Measurements from ENCODE around the gene LDLRAP1. TPM values are rescaled to one million over a fixed set of nuclear protein-coding genes. Genes with fewer than 3 reads are reported as not detected.
"Not testable (repeated sequence)": the region's sequence is repeated elsewhere in the genome, so short reads cannot be mapped to it uniquely, and the experiment has no call there.

LDLRAP1 gene
- total RNA-seq, 2 donors from 2014 or later = 35.7 to 40.1 TPM

DNA sequence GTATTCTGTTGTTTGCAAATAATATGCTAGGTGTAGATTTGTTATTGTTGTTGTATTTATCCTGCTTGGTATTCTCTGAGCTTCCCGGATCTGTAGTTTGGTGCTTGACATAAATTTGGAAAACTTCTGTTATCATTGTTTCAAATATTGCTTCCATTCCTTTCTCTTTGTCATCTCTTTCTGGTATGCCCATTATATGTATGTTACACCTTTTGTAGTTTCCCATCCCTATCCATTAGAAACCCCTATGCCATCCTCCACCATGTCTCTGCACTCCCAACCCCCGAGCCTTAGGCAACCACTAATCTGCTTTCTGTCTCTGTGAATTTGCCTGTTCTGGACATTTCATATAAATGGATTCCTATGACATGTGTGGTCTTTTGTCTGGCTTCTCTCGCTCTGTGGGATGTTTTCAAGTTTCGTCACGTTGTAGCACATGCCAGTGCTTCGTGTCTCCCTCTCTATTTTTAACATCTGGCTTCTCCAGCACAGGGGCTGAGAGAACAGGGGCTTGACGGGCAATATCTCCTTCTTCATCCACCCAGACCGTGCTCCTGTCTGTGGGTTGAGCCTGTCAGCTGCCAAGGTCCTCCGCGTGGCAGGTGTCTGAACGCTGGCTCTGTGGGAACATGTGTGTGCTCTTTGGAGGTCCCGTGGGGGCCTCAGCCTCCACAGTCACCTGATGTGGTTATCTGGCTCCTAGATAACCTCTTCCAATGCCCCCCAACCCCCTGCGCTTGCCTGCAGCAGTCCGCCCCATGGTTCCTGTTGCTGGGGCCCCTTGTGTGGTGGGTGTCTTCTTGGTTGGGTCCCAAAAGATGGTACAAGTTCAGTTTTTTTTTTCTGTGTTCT, 40.3 kb downstream of the LDLRAP1 start:
- Histone ChIP-seq H3K27me3 (no peaks in the 10 kb centered on the region), H3K4me1 (no peaks in the 10 kb centered on the region), H3K4me3 (no peak overlapping the region), H3K9ac (ENCODE audit: low read depth in 2 of 2, low read length in 2 of 2) (no peak overlapping the region), H3K27ac (no peak overlapping the region), H3K36me3 (no peaks in the 10 kb centered on the region), H3K9me3 (no peaks in the 10 kb centered on the region)
- DNase-seq = no peak
- TF ChIP-seq, protein P1, sequence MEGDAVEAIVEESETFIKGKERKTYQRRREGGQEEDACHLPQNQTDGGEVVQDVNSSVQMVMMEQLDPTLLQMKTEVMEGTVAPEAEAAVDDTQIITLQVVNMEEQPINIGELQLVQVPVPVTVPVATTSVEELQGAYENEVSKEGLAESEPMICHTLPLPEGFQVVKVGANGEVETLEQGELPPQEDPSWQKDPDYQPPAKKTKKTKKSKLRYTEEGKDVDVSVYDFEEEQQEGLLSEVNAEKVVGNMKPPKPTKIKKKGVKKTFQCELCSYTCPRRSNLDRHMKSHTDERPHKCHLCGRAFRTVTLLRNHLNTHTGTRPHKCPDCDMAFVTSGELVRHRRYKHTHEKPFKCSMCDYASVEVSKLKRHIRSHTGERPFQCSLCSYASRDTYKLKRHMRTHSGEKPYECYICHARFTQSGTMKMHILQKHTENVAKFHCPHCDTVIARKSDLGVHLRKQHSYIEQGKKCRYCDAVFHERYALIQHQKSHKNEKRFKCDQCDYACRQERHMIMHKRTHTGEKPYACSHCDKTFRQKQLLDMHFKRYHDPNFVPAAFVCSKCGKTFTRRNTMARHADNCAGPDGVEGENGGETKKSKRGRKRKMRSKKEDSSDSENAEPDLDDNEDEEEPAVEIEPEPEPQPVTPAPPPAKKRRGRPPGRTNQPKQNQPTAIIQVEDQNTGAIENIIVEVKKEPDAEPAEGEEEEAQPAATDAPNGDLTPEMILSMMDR (IDR thresholded peaks at IDR 0.05) = no peak
- intact Hi-C loops (cut with DNase I) = no loop called here

DNA sequence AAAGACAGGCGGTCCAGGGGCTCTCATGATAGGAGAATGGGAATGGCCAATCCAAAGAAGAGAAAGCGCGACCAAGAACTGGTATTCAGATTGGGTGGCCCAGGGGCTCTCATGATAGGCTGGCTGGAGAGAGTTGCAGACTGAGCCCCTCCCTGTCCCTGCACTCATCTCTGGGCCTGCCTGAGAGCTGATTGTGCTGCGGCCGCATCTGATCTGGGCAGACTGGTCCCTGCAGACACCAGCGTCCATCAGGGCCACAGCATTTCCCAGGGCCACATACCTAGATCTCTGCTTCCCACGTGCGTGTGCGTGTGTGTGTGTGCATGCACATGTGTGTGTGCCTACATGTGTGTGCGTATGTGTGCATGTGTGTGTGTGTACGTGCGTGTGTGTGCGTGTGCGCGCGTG, 42.8 kb downstream of the LDLRAP1 start:
- Histone ChIP-seq H3K9ac (ENCODE audit: low read depth in 2 of 2, low read length in 2 of 2) (no peak overlapping the region), H3K9me3 (no peaks in the 10 kb centered on the region), H3K27ac (no peak overlapping the region), H3K36me3 (no peaks in the 10 kb centered on the region), H3K4me3 (no peak overlapping the region), H3K4me1 (no peaks in the 10 kb centered on the region), H3K27me3 (no peaks in the 10 kb centered on the region)
- intact Hi-C loops (cut with DNase I) = no loop called here
- DNase-seq = no peak
- TF ChIP-seq, protein P1 (IDR thresholded peaks at IDR 0.05) = no peak

DNA sequence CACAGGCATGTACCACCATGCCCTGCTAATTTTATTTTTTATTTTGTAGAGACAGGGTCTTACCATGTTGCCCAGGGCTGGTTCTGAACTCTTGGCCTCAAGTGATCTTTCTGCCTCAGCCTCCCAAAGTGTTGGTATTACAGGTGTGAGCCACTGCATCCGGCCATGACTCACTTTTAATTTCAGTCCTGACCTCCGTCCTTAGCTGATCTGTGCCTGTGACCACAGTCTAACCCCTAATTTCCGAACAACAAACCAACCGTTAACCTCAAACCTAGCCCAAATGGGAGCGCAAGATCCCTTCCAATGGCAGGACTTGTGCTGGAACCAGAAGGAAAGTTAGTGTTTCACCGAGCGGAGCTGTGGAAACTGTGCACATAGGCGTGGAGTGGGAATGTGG, 43.9 kb downstream of the LDLRAP1 start:
- intact Hi-C loops (cut with DNase I) = no loop called here
- Histone ChIP-seq H3K27me3 (no peaks in the 10 kb centered on the region), H3K4me1 (no peaks in the 10 kb centered on the region), H3K27ac (no peak overlapping the region), H3K9ac (ENCODE audit: low read depth in 2 of 2, low read length in 2 of 2) (no peak overlapping the region), H3K36me3 (no peaks in the 10 kb centered on the region), H3K4me3 (no peak overlapping the region), H3K9me3 (no peaks in the 10 kb centered on the region)
- TF ChIP-seq, protein P1 (IDR thresholded peaks at IDR 0.05) = no peak
- no peak for DNase-seq

DNA sequence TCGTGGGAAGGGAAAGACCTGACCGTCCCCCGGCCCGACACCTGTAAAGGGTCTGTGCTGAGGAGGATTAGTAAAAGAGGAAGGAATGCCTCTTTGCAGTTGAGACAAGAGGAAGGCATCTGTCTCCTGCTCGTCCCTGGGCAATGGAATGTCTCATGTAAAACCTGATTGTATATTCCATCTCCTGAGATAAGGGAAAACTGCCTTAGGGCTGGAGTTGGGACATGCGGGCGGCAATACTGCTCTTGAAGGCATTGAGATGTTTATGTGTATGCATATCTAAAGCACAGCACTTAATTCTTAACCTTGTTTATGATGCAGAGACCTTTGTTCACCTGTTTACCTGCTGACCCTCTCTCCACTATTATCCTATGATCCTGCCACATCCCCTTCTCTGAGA, 44.8 kb downstream of the LDLRAP1 start:
- H3K36me3 ChIP-seq; H3K27me3 ChIP-seq; H3K4me1 ChIP-seq; H3K4me3 ChIP-seq; DNase-seq; H3K9ac ChIP-seq (ENCODE audit: low read depth in 2 of 2, low read length in 2 of 2); H3K27ac ChIP-seq; intact Hi-C loops (cut with DNase I); H3K9me3 ChIP-seq: not testable (repeated sequence)

DNA sequence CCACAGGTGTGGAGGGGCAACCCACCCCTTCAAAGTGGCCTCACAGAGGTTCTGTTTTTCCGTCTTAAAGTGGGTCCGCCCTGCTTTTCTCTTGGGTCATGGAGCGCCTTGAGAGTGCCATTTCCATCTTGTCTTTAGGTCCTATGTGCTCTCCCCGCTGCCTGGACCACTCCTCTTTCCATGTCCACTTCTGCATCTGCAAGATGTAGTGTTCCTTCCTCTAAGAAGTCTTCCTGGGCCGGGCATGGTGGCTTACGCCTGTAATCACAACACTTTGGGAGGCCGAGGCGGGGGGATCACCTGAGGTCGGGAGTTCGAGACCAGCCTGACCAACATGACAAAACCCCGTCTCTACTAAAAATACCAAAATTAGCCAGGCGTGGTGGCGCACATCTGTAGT, 45.4 kb downstream of the LDLRAP1 start:
- H3K9me3 ChIP-seq; H3K27ac ChIP-seq; H3K9ac ChIP-seq (ENCODE audit: low read depth in 2 of 2, low read length in 2 of 2); H3K27me3 ChIP-seq; H3K4me3 ChIP-seq; DNase-seq; H3K4me1 ChIP-seq; H3K36me3 ChIP-seq; intact Hi-C loops (cut with DNase I): not testable (repeated sequence)

DNA sequence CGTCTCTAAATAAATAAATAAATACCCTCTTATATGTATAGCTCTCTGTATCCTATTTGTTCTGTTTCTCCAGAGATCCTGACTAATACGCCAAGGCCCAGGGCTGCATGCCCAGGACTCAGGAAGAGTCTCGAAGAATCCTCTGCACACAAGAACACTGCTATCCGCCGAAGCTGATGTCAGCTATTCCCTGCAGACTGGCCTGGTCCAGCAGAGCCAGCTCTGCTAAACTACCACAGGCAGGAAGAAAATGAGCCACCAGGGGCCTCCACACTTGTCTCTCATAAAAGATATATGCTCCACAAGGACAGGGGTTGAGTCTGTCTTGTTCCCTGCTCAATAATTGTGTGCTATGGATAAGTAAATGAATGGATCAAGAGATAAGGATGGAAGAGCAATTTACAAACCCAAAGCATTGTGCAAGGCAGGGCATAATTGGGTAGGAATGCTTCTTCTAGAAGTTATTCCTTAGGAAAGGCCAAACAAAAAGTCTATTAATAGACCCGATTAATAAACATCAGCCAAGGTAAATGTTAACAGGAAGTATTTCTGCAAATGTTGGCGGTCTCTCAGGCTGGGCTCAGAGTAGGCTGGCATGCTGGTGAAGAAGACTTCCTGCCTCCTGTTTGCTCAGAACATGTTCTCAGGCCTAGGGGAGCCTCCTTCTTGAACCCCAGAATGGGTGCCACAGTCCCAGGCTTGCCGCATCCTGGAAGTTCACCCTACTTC, 46.9 kb downstream of the LDLRAP1 start:
- Histone ChIP-seq H3K9me3 (no peaks in the 10 kb centered on the region), H3K4me3 (no peak overlapping the region), H3K36me3 (no peaks in the 10 kb centered on the region), H3K27me3 (no peaks in the 10 kb centered on the region), H3K9ac (ENCODE audit: low read depth in 2 of 2, low read length in 2 of 2) (no peak overlapping the region), H3K27ac (no peak overlapping the region), H3K4me1 (no peaks in the 10 kb centered on the region)
- DNase-seq = no peak
- TF ChIP-seq, protein P1 (IDR thresholded peaks at IDR 0.05) = no peak
- intact Hi-C loops (cut with DNase I) = no loop called here

All from colonic mucosa (tissue), 4 donors.